Stimulated activated CD8-positive, alpha-beta memory T cell treated with anti-CD3 and anti-CD28 coated beads, Interleukin-7, amount 100 ng/mL, for 24 hours (primary cell): ENCODE data around the gene CD247.

Experiments used
- DNase-seq: peaks from one replicate; pipeline ENCODE4 v3.0.0-alpha.2; 2020; ENCODE audit warnings: low read depth

The CD247 gene

DNA sequence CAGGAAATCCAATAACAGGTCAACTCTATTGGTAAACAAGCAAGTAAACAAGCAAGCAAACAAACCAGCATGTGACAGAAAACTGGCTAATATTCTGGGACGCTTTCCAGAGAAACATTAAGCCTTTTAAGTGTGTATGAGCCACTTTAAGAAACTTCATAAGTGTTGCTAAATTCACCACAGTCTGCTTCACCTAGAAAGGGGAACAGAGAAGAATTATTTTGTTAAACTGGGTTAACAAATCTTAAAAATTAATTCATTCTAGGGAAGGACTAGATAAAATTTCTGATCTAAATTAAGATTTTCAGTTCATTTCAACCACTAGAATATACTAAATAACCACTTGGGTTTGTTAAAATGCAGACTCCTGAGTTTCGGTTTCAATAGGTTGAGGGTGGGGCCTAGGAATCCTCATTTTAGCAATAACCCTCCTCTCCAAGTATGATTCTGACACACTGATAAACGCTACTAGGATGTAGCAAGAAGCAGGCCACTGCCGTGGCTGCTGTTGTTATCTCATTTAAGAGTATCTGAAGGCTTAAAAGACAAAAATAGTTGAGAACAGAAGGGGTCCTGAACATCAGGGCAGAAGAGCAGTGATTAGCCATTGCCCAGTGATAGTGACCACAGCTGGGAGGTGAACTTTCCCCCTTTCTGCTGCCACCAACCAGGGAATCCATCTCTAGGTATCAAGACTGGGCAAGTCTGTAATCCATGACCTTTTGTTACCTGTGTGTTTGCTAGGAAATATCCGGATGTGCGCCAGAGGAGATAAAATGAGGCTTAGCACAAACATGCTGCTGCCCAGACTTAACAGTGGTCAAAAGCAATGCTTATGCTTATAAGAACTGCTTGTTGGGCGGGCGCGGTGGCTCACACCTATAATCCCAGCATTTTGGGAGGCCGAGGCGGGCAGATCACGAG is 24.0 kb upstream of the CD247 start:
- DNase-seq, result no peak

DNA sequence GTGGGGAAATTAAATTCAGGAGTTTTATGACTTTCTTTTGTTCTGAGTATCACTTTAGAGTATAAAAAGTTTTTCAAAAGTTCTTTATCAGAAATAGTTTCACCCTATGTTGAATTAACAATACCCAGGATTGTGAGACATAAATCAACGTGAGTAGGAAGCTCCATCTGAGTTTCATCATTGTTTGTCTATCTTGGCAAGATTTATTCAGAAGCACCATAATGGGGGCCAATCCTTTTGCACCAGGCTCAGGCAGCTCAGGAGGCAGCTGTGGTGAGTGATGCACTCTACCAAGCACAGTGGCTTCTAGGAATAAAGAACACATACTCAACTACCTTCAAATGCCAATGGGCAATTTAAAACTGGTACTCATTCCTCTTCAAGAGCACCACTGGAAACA is 23.3 kb upstream of the CD247 start:
- DNase-seq, result no peak

DNA sequence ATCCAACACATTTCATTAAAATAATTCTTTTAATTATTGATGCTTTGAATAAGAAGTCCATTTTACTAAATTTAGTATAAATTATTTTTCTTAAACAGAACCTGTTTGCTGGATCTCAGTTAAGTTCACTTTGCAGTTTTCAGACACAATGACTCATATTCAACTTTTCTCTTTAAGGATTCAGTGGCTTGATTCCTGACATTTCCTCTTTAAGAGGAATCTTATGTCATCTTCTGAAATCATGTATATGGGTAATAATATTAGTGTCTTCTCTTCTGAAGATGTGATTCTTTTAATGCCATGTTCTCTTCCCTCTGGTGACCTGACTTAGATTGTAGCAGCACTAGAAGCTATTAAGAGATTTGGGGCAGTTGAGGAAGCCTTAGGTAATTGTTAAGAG is 22.7 kb upstream of the CD247 start:
- no peak for DNase-seq

DNA sequence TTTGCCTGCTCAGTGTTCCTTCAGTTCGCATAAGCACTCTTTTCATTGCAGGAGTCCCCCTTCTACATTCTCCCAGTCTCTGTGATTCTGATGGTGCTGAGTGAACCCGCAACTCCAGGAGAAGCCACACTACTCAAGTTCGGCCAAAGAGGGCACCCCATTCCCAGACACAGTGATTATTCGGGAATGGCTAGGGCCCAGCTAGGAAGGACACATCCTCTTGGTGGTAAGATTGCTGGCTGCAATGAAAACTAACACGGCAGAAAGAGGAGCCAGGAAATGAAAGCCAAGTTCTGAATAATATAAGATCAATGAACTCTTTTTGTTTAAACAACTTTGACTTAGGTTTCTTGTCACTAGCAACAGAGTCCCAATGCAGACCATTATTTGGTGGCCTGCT is 20.3 kb upstream of the CD247 start:
- no peak for DNase-seq

DNA sequence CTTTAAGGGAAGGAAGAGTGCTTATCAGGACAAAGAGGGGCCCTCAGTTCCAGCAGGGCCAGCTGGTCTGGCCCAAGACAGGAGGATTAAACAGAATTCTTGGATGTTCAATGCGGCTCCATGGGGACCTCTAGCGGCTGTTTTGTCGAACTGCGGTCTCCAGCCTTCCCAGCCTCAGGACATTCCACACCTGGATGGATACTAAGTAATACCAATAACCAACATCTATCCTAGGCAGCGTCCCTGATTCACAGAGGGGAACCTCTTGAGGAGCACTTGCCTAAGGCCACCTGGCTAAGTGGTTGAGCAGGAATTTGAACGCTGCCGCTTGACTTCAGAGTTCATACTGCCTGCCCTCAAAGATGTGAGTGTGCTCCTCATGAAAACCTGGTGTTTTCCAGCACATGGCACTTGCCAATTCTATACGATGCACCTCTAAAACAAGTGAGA is 15.5 kb upstream of the CD247 start:
- DNase-seq, result no peak

DNA sequence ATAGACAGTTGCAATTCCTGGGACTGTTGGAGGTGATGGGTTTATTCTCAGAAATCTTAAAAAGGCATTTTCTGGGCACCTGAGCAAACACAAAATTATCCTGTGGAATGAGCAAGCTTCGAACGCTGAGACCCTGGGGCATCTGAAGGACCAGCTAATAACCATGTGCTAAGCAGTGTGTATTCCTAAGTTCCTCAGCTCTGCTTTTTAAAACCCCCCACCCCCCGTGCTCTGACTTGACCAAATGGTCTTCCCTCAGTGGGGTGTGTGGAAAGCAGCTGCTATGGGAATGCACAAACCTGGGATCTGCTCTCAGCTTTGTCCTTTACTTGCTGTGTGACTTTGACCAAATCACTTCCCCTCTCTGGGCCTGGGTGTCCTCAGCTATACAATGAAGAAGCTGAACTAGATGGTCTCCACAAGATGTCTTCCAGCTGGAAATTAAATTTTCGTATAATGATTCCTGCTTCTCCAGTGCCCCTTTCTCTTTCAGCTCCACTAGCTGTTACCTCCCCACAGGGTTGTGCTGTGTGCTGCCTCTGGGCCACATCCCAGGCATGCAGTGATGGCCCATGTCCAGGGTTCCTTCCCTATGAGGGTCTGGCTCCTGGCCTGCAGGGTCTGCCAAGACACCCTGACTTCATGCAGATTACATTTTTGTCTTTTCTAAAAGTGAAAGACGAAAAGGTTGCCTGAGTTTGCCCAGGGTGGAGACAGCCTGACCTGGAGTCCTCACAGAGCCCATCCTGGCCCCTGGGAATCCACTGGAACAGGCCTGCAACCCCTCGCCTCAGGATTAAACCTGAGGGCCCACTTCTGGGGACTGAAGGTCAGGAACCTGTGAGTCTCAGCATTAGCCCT is 14.9 kb upstream of the CD247 start:
- DNase-seq, result no peak

DNA sequence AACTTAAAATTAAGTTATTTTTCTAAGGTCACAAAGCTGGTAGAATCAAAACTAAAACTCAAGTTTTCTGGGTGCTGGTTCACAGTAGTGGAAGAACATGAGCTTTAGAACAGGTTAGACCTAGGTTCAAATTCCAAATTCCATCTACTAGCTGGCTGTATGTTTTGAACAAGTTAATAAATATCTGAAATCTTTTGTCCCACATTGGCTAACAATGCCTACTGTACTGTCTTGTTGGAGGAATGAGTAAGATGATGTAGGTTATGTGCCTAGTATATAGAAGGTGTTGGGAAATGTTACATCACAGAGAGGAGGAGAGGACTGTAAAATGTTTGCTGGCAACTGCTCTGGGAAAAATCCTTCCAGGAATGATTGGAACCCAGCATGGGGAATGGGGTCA is 14.0 kb upstream of the CD247 start:
- no peak for DNase-seq

DNA sequence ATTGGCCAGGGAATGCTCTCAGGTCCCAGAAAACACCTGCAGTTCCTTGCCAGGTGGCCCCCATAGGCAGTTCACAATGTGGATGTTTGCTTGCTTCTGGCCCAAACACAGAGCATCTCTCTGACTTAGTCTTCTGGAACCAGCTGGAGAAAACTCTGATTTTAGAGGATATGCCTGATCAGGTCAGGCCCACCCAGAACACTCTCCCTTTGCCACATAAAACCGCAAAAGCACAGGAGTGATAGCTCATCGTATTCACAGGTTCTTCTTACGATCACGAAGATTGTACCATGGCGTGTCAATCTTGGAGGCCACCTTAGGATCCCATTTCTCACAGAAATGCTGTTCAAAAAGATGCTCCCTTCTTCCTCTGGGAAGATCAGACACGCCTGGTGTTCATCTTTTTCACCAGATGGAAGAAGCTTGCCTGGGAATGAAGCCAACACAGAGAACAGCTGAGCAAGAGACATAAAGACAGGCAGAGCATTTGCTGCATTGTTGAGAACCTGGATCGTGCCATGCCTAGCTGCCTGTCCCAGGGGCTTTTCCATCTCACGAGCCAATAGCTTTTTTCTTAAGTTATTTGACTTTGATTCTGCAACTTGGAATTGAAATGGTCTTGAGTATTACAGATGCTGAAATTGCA is 11.6 kb upstream of the CD247 start:
- no peak for DNase-seq

DNA sequence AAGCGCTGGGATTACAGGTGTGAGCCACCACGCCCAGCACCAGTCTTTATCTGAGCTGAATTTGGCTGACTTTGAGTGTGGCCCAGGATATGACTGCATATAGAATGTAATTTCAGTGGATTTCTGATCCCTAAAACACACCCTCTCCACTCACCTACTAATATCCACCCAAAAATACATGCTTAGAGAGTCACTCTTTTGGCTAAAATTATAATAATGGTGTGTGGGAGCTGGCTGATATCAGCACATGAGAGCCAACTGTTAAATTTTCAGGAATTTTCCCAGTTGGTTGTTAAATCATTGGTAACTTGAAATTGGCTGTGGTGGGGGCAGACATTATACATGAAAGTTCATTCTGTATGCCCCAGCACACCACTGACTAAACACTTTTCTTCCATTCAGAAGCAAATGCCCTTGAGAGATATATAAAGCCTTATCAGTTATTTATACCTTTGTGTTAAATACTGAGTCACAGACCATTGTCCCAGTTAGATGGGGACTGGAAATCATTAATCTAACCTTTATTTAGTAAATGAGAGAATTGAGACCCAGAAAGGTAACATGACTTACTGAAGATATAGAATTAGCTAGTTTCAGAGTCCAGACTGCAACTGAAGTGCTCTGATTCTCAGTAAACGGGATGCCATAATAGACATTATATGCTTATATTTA is 9.9 kb upstream of the CD247 start:
- DNase-seq, result no peak

DNA sequence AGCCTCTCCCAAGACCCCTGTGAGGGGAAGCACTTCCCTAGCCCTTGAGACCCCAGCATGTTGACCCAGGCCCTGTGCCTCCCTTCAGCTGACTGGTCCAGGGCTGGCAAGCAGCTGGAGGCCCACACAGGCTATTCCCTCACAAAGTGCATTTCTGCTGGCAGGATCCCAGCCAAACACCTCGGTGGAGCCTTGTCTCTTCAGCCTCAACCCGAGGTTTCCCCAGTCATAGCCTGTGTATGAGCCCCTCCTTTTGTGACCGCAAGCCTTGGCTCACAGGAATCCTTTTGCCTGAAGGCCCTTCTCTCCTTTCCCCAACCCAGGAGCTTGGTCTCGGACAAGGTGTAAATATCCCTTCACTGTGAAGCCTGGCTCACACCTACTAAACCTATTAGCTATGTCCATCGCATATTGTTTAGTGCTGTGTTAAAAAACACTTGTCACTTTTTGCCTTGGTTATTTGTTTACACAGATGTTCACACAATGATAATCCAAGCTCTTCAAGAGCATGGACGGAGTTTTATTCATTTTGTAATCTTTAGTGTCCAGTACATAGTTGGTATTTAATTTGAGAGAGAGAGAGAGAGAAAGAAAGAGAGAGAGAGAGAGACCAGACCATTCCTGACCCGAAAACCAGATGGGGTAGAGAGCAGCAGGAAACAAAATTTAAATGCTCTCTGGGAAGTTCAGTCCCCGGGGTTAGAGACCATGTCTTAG is 8.5 kb upstream of the CD247 start:
- no peak for DNase-seq

DNA sequence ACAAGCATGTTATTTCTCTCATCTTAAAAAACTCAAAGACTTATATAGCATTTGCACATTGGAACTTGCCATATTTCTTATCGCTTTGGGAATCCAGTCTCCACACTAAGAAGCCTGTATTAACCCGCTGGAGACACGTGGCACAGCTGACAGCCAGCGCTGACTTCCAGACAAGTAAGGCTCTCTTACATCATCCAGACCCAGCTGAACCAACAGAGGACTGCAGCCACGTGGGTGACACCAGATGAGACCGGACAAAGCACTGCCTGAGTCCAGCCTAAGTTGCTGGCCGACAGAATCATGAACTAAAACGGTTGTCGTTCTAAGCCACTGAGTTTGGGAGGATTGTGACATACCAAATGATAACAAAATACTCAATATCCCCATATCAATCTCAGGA is 6.3 kb upstream of the CD247 start:
- no peak for DNase-seq

DNA sequence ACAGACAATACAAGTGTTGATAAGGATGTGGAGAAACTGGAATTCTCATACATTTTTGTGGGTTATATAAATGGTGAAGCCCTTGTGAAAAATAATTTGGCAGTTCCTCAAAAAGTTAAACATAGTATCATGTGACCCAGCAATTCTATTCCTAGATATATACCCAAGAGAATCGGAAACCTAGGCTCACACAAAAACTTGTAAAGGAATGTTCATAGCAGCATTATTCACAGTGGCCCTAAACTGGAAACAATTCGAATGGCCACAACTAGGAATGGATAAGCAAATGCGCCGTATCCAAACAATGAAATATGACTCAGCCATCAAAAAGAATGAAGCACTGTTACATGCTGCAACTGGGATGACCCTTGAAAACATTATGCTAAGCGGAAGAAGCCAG is 3.9 kb upstream of the CD247 start:
- DNase-seq, result no peak

DNA sequence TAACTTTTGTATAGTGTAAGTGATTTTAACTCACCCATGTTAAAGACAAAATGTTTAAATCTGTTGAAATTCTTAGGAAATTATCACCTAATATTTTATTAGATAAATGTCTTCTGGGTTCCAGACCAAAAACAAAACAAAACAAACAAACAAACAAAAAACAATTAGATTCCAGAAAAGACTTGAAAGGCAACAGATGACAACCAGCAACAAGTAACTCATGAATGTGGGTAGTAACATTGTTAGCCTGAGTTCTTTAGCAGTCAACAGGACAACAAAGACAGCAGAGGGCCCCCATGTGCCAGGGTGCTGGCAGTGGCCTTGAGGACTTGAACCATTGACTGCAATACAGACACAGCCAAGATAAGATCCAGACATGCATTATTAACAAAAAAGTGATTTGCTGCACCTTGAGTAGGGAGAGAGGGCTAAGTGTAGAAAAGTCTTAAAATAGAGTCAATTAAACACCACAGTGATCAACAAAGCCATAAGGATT is 2.4 kb upstream of the CD247 start:
- no peak for DNase-seq

DNA sequence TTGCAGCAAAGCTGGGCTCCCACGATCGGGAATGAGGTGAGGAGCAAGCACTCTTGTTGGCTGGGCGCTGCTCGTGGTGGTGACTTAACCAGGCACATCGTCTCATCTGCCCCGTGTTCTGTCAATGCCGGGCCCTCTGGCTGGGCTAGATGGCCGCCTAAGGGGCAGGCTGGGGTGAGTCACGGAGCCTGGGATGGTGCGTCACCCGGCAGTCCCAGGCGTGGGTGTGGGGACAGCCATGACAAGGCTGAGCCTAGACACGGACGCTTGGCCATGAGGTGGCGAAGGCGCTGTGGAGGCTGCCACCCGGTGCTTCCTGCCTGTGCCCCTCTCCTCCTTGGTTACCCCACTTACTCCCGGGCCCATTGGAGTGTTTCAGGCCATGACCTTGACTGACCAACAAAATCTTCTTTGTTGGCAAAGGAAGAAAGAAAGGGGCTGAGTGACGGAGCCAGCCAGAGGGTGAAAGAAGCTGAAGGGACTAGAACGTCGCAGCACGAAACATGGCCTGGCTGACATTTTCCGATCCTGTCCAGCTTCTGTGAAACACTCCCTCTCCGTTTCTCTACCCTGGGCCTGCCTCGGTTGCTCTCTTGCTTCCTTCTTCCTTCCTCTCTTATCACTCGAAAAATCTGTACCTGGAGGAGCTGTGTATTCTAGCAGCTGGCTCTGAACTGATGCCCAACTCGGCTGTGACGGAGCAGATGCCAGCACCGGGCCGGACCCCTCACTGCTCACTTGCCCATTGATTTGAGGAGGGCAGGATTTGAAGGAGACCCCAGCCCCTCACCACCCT is 596 bp downstream of the CD247 start:
- DNase-seq, result peak; percentile 76

DNA sequence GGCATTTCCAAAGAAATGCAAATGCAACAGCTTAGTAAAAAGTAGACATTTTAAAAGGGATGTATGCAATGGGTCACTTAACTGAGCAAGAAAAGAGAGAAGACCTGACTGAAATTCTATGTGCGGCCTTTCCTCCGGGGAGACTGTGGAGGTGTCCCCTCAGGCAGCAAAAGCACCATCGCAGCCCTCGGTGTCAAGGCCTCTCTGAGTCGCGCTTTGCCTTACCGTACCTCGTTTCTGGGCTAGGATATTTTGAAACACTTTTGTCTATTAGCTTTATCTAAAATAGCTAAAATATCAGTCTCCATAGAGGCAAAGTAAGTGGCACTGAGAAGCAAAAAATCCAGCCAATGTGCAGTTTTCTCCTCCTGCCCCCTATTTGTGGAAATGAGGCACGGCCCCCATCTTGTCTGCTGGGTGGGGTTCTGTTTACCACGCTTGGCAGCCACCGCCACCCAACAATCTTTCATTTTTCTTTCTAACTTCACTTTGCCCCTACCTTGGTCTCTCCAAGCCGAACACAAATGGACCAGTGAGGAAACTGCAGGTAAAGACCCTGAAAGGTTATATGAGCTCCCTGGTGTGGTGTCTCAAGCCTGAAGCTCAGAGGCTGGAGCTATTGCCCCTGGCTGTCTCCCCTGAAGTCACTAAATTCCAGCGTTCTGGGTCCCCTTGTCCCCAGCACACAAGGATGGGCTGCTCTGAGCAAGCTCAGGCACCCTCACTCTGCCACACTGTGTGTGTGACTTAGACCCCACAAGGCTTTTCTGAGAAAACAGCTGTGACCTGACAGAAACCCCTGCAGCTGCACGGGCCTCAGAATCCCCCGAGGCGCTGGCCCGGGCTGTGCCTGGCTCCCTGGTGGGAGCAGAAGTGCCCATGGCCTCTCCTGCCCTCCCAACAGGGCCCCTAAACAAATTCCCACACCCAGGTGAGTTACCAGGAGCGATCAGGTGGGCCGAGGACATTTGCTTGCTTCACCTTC is 1.6 kb downstream of the CD247 start:
- DNase-seq, result no peak

DNA sequence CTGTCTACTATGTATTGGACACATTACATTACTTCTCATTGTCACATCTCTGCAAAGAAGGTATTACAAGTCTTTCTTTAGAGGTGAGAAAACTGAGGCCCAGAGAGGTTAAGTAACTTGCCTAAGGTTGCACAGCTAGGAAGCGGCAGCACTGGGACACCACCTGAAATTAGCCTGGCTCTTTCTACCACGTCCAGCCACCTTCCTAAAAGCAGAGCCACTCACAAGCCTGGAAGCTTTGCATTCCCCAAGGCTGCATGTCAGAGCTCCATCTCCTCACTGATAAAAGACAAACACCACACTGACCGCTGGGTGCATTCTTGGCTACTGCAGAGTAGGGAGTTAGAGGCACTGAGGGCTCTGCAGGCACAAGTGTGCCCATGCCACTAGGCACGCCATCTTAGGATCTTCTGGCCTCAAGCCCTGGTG is 2.4 kb downstream of the CD247 start:
- DNase-seq, result no peak

DNA sequence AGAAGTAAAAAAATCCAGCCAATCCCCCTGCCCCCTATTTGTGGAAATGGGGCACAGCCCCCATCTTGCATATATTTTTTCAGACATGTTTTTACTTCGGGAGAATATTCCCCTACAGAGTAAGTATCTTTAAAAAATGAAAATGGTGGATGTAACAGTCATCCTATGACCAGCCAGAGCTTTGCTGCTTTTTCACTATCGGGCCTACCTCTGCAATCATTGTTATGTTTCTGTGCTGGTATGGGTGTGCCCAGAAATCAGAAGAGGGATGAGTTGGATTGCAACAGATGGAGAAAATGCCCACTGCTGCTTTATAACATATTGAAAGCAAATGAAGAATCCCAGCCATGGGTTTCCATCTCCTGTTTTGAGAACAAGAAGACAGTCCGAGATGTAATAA is 2.9 kb downstream of the CD247 start:
- DNase-seq, result no peak

DNA sequence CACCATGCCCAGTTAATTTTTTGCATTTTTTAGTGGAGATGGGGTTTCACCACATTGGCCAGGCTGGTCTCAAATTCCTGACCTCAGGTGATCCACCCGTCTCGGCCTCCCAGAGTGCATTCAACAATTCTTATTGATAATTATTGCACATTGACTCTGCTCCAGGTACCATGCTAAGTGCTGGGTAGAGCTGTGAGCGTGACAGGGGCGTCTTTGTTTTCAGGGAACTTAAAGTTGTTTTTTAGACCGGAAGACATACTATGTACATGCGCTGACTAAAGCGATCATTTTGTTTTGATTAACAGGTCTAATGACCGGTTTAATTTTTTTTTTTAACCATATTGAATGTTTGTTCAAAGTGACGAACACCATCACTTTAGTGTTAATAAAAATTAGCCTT is 4.0 kb downstream of the CD247 start:
- no peak for DNase-seq

DNA sequence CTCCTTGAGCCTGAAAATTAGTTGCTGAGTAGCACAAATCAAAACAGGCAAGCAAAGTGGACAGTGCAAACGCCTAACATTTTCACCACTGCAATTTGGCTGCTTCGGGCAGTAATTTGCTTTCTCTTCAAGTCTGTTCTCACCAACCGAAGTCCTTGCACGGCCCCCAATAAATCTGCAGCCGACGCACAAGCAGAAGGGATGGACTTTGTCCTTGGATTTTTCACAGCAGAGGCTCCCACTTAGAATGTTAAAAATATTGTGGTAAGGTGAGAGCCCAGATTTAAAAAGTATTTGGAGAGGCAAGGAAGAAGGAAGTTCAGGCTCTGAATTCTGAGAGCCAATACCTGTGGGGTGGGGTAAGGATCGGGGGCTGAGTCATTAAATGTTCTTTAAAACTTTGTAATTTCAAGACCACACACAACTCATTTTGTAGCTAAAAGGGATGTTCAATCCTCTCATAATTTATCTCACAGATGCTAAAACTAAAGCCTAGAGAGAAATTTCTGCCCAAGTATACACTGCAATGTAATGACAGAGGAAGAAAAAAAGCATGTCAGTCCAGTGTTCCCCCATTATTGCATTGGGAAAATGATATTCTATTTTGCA is 6.2 kb downstream of the CD247 start:
- DNase-seq, result no peak
